ENCODE data around the gene TGFBR3.

Gene TGFBR3

DNA sequence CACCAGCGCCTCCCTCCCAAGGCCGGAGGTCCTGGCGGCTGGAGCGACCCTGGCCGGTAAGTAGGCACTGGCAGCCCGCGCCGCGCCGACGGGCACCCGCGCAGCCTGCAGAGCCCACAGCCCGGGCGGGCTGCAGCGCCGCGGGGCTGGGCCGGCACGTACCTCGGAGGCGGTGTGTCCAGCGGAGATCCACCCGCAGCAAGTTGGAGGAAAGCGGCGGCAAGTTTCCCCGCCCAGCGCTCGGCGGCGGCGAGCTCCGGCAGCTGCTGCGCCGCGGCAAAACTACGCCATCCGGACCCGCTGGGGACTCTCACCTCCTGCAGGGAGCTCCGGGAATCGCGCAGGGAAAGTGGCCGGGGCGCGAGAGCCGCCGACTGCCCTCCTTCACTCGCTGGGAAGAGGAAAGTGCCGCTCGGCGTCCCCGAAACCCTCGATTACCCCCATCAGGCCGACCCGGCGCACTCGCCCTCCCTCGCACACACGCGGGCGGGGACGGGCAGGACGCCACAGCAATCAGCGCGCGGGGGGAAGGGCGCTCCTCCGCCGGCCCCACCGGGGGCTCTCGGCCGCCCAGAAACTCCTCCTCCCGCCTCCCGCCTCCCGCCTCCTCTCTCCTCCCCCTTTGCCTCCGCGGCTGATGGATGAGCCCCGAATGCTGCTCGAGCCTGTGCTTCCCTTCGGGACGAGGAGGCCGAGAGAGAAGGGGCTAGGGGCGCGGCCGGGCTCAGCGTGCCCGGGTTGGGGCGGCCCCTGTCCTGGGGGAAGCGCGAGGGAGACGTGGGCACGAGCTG, at the start of gene TGFBR3:
TGFBR3 (minus strand) TSS at position 436 of the 791 bp plus-strand sequence. CDS start 24,620 bp downstream, outside the sequence.
- DNase-seq, result peak; percentile 91

DNA sequence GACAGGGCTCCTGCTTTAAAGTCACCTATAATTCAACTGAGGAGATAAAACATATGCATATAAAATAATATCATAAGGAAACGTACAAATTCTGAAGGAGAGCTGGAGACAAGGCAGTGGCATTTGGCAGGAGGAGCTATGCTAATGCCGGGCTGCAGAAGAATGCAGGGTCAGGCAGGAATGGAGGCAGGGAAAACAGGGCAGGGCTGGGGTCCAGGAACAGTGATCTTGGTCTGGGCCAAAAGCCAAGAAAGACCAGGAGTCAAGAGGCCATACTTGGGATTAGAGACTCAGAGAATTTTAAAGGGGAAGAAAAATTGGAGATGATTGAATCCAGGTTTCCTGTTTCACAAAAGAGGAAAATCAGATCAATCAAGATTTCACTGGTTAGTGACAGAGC, 43.3 kb upstream of the TGFBR3 start:
- DNase-seq, result no peak

DNA sequence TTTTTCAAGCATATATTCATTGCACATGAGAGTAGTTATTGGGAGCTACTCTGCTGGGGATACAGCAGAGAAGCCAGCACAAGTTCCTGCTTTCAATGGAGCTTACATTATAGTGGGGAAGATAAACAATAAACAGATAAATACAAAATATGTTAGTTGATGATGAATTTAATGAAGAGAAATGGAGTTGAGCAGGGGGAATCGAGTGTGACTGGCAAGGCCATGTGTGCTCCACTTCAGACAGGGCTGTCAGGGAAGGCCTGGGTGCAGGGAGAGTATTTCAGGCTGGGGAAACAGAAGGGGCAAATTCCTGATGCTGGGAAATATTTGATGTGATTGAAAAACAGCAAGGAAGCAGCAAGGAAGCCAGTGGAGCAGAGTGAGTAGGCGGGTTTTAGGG, 42.1 kb upstream of the TGFBR3 start:
- no peak for DNase-seq

DNA sequence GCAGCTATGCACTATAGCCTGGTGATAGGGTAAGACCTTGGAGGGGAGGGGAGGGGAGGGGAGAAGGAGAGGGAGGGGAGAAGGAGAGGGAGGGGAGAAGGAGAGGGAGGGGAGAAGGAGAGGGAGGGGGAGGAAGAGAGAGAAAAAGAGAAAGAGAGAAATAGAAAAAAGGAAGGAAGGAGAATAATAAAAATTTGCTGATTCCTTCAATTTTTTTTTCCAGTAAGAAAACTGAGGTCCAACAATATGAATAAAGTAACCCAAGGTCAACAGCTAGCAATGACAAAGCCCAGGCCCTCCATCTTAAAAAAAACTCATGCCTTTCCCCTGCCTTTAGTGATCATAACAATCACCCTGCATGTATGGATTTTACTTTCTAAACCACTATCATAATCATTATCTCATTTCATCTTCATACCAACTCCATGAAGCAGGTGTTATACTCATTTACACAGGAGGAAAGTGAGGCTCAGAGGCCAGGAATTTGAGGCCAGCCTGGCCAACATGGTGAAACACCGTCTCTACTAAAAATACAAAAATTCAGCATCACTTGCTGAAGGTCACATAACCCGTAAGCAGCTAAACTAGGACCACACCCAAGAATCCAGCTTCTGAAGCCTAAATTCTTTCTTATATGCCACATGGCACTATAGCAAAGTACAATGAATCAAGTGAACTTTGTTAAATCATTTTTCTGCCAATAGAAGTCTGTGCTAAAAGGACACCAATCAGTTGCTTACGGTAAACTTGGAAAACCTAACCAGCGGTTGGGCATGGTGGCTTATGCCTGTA, 39.9 kb upstream of the TGFBR3 start:
- no peak for DNase-seq

DNA sequence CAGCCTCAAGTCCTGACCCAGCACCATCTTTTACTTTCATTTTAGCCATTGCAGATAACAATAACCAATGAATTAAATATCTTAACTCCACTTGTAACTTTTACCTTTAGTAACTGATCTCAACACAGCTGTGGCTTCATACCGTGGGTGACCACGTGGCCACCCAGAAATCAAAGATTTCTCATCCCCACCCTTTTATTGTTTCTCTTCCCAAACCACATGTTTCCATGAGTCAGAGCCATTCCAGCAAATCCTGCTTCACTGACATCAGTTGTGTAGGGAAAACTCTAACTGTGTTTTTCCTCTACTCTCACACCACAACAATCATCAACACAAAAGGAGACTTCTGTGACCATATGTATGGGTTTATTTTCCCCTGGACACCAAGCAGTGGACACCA, 38.2 kb upstream of the TGFBR3 start:
- DNase-seq, result no peak

DNA sequence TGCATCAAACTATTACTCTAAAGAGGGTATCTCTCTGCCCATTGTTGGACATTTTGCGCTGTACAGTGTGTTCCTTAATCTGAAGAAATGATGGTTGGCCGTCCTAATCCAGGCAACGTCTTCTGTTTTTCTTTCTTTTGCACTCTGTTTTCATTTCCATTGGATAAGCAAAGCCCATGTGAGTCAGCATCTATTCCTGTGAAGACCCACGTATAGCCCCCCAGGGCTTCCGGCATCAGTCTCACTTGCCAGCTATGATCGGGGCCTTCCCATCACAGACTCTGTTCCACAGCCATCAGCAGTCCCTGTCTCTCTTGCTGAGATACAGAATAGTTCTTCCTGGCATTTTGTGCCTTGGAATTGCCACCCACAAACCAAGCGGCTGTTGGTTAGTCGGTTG, 34.0 kb upstream of the TGFBR3 start:
- no peak for DNase-seq

DNA sequence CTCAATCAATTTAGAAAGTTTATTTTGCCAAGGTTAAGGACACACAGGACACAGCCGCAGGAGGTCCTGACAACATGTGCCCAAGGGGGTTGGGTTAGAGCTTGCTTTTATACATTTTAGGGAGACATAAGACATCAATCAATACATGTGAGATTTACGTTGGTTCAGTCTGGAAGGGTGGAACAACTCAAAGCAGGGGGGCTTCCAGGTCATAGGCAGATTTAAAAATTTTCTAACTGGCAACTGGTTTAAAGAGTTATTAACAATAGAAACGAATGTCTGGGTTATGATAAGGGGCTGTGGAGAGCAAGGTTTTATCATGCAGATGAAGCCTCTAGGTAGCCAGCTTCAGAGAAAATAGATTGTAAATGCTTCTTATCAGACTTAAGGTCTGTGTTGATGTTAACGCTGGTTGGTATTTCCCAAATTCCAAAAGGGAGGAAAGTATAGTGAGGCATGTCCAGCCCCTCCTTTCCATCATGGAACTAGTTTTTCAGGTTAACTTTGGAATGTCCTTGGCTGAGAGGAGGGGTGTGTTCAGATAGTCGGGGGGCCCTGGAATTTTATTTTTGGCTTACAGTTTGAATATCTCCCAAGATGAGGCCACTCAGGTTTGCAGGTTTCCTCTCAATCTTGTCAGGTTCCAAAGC, 31.0 kb upstream of the TGFBR3 start:
- DNase-seq, result no peak

DNA sequence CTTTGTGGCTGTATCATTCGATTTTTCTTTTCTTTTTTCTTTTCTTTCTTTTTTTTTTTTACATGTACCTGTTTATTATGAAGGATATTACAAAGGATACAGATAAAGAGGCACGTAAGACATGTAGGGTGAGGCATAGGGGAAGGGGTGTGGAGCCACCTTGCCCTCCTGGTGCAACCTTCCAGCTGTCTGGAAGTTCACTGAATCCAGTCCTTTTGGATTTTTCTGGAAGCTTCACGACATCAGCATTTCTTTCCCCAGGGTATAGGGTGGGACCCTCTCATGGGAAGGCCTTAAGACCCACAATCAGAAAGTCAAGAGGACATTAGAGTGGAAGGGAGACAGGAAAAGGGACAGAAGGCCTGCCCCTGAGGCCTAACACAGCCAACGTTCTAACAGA, 30.1 kb upstream of the TGFBR3 start:
- DNase-seq, result no peak

DNA sequence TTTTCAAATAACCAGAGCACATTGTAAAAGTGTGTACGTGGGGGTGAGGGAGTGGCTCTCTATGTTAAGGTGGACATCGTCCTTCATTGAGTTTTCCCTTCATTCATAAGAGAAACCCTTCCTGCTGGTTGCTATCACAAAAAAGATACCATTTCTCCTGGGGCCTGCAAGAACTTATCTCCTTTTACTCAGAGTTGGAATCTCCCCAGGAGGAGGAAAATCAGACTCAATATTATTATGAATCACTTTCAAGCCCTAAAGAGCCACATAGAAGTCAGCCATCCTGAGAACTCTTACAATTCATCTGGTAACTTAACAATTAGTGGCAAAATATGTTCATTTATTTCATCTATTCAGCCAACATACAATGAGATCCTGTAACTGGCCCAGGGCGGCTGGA, 27.1 kb upstream of the TGFBR3 start:
- no peak for DNase-seq

DNA sequence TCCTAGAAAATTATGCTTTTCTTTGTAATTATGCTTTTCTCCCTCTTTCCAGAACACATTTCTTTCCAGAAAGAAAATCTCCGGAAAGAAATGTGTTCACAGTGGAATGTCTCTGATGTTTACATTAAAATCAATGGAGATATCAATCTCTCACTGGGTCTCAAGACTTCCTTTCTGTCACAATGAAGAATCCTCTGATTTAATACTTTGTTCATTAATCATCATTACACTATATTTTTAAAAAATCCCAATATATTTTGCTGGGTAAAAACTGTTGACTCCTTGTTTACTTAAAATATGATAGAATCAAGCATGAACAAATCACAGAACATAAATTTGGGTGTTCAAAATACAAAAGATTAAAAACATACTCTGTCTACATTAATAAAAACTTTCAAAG, 26.3 kb upstream of the TGFBR3 start:
- no peak for DNase-seq

DNA sequence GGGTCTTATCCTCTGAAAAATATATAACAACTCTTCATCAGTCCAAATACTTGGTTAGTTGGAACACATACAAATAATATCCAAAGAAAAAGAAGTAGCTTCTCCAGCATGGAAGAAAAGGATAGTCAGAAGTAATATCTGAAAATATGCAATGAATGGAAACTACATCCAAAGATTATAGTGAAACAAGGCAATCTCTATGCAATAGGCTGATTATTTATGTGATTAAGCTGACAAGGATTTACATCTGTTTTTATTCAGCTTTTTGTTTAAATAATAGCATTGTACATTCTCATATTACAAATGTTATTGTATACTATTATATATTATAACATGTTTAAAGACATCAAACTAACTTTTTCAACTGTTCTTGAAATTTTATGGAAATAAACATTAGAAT, 15.3 kb upstream of the TGFBR3 start:
- no peak for DNase-seq

DNA sequence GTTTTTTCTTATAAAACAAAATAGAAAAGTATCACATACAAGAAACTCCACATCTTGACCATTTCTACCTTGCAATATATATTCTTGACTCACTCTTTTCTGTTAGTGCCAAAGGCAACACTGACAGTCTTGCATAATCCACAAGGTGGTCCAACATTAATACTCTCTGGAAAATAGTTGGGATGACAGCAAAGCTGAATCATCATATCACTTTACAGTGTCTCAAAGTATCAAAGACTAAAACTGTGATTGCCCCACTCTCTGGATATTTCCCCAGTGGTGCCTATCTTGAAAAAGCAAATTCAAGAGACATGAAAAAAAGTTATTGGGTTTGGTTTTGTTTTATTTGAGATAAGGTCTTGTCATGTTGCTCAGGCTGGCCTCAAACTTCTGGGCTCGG, 14.6 kb upstream of the TGFBR3 start:
- no peak for DNase-seq

DNA sequence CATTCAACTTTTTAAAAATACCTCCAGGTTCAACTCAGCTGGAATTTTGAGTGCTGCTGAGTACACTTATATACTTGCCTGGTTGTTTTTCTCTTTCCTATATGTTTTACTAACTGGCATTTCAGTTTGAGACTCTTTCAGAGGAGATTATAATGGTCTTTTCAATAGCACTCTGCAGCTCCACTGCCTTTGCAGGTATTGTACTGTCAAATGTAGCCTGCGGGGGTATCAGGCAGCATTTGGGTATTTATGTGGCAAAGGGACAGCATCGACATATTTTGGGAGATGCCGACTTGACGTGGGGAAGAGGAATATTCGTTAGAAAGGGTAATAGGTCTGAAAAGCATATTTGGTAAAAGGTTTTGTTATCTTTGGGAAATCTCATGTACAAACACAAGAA, 11.1 kb upstream of the TGFBR3 start:
- DNase-seq, result peak; percentile 60

DNA sequence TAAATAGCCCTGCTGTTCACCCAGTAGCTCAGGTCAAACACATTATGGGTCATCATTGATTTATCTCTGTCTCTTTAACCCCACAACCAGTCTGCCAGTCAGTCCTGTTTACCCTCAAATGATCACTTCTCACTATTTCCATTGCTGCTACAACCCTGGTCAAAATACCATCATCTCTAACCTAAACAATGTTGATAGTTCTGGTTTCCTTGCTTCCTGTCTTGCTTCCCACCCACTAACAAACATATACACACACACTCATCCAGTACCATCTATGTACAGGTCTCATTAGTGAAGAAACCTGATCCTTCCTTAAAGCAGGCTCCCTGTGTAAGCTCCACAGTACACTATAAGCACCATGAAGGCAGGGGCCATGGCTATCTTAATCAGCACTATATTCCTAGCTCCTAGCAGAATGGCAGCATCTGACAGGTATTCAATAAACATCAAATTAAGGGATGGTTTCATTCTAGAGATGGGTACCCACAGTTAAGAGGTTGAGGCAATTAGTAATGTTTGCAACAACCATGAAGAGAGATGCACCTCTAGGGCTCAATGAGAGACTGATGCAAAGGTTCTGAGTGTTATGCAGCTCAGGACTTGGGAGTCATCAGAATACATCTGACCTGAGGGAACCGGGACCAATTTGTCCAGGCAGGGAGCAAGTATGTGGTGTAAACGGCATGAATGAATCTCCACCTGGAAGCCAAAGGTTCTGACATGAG, 10.0 kb upstream of the TGFBR3 start:
- peak; percentile 11 for DNase-seq

DNA sequence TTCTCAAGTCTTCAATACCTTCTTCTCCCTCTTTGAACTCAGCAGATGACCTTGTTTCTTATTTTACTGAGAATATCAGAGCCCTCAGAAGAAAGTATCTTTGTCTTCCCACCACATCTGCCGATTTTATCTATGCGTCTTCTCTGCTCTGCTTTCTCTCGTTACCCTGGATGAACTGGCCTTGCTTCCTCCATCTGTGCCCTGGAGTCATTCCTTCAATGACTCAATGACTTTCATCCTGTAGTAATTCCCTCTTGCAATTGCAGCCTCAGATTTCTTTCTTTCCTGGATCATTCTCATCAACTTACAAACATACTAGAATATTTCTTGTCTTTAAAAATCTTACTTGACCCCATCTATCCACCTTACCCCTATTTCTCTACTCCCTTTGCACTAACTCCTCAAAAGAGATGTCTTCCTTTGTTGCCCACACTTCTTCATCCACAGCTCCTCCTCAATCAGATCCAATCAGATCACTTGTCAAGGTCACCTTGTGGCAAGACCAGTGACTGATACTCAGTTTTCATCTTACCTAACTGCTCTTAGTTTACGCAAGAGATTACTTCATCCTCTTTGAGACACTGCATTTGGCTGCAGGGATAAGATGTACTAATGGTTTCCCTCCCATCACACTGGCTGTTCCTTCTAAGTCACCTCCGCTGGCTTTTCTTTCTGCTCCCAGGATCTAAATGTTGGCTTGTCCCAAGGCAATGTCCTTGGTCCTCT, 8.2 kb upstream of the TGFBR3 start:
- no peak for DNase-seq

DNA sequence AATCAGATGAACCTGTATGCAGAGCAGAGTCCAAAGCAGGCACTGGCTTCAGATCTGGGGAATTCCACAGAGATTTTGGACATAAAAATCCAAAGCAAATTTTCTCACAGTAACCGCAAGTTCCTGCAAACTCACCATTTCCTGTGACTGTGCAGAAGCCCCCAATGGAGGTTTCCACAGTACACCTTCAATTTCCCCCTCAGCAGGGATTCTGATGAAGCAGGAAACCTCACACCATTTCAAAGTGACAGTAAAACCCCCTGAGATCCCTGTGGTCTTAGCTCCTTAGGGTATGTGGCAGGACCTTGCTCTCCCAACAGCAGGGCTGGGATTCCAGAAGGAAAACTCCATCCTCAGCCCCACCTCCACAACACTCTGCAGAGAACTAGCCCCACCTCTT, 6.0 kb upstream of the TGFBR3 start:
- no peak for DNase-seq

DNA sequence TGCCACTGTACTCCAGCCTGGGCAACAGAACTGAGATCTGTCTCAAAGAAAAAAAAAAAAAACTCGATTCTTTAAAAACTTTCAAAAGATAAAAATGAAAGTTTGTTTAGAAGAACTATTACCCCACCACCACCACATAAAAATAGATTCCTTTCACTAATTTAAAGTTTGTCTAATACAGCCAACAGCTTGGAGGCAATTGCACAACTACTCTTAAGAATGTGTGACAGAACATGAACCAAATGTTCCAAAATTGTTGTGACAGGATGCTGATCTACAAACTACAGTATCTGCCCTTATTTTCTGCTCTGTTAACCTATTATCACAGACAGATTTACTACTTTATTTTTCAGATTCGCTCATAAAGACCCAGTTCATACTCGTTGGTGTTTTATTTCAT, 5.5 kb upstream of the TGFBR3 start:
- DNase-seq, result no peak

DNA sequence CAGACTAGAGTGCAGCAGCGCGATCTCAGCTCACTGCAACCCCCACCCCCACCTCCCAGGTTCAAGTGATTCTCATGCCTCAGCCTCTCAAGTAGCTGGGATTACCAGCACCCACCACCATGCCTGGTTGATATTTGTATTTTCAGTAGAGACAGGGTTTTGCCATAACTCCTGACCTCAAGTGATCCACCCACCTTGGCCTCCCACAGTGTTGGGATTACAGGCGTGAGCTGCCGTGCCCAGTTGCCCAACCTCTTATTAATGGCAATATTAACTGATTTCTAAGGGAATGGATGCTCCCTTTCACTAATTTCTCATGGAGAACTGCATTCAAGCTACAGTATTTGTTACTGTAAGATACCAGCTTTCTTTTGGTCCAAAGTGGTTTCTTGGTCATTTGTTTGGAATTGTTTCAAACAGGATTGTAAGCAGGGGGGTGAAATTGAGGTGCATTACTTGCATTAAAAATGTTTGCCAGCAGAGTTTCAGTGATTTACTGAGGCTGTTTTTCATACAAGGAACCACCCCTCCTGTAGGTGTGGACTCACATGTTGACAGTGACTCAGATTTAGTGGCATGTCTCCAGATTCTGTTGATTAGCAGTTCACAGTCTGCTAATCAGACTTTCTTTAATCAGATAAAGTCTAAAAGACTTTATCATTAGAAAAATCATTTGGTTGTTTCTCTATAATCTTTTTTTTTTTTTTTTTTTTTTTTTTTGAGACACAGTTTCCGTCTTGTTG, 3.9 kb upstream of the TGFBR3 start:
- DNase-seq, result no peak

DNA sequence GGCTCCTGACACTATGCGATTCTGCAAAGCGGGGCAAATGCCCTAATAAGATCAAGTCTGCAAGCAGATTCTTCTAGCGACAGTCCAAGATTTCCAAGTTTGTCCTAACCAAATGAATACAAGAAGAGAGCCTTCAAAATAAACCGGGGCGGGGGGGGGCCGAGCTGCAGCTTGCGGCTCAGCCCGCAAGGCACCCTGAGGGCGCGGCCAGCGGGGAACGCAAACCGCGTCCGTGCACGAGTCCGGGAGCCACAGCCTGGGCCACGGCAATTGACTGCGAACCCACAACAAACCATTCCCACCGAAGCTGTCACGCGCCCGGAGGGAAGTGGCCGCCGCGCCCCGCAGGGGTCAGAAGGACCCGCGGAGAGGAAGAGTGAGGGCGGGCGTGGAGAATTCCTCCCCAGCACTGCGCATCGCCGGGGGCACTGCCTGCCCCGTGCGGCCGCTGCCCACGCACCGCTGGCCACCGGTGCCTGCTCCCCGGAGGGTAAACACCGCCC, 687 bp downstream of the TGFBR3 start:
- peak; percentile 45 for DNase-seq

DNA sequence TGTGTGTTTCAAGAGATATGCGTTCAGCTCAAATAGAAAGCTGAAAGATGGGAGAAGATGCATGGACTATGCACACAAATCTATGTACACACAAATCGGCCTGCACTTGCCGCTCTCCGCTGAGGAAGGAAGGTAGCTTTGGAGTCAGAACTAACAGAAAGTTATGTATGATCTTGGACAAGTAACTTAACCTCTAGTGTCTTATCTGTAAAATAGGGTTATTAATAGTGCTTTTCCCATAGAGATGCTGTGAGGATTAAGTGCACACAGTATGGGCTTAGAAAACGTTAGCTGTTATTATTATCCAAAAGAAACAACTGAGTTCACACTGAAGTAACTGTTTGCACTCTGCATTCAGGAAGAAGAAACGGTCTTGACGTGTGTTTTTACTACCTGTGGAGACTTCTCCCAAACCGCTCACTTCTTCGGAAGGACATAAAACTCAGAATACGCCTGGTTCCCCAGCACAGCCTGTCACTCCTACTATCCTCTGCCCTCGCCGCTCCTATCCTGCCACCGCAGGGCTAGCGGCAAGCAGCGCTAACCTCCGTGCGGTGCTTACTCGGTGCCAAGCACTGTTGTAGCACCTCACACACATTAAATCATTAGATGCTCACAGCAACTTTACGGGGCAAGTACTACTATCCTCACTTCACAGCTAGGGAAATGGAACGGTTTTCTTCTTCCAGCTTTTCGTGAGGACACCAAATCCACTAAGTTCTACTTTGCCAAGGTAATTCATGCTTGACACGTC, 1.3 kb downstream of the TGFBR3 start:
- peak; percentile 19 for DNase-seq

DNA sequence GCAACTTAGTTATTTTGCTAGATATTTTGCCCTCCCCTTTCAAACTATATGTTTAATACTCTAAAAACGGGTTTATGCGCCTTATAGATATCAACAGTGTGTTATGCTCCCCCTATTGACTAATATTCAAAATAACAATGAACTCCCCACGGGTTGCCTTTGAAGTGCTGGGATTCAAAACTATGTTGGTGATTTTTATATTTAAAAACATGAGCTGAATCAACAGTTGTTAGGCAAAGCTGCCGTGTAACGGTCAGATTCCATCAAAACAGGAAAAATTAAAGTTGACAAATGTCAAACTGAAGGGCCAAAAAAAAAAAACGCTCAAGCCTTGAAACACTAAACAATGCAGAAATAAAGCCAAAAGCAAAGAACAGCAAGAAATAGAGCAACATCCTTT, 2.5 kb downstream of the TGFBR3 start:
- no peak for DNase-seq
